Measurements from ENCODE around the gene TMEM18. TPM values are rescaled to one million over a fixed set of nuclear protein-coding genes. Genes with fewer than 3 reads are reported as not detected.

TMEM18 gene
- total RNA-seq, 2 donors from 2014 or later = 16.4 to 19.6 TPM

DNA sequence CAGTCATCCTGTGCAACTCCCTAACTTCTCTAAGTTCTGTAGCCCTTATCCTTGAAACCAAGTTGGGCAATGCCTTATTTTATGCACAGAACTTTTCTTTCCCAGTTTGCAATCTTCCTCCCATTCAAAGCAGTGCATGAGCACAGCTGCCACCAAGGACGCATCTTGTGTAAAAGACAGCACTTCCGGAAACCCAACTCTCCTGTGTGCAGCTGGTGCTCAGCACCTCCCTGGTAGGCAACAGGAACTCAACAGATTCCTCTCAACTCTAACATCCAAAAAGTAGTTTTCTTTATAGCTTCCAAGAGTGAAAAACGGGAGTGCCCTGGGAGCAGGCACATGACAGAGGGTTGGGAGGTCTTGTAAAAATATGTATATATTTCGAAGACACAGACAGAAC lies 2.2 kb downstream of the TMEM18 start:
- TF ChIP-seq CTCF (IDR thresholded peaks at IDR 0.05) = no peak
- Histone ChIP-seq H3K9ac (ENCODE audit: low read depth in 2 of 2, low read length in 2 of 2) (no peak overlapping the region), H3K4me1 (no peaks in the 10 kb centered on the region), H3K27ac (no peak overlapping the region), H3K9me3 (no peaks in the 10 kb centered on the region), H3K36me3 (no peaks in the 10 kb centered on the region), H3K4me3 (no peak overlapping the region), H3K27me3 (no peaks in the 10 kb centered on the region)
- DNase-seq = no peak
- intact Hi-C loops (cut with DNase I) = no loop called here

GRCh38 chr2:674321-674985 lies 2.8 kb downstream of the TMEM18 start:
- H3K9me3 ChIP-seq = no peaks in the 10 kb centered on the region
- DNase-seq = no peak
- H3K4me3 ChIP-seq = no peak overlapping the region
- H3K4me1 ChIP-seq = no peaks in the 10 kb centered on the region
- H3K27ac ChIP-seq = no peak overlapping the region
- no peak overlapping the region for H3K9ac ChIP-seq (ENCODE audit: low read depth in 2 of 2, low read length in 2 of 2)
- no peak for TF ChIP-seq CTCF (IDR thresholded peaks at IDR 0.05)
- H3K27me3 ChIP-seq = no peaks in the 10 kb centered on the region
- H3K36me3 ChIP-seq = peaks cover under 1% of the 10 kb centered on the region
- intact Hi-C loops (cut with DNase I) = no loop called here

DNA sequence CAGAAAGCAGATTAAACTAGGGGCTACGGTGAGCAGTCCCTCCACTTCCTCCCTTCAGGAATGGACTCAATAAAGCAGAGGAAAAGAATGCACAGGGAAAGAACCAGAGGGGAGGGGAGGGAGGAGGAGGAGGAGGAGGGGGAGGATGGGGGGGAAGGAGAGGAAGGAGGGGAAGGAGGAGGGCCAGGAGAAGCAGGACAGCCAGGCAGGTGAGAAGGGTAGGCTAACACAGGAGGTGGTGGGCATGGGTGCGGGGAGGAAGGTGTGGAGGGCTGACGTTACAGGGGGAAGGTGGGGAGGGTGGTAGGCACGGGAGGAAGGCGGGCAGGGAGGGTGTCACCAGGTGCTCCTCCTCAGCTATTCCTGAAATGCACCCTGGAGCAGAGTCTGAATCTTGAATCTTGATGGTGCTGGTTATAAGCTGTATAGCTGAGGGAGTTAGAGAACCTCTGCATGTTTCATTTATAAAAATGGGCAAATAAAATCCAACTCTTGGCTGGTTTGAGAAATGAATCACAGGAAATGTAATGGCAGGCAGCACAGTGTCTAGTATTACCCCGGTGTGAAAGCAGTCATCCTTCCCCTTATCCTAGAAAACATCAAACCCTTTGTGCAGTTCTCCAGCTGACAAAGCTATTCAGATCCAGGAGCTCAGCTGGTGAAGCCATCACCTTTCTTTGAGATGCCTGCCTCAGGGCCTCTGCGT lies 3.4 kb downstream of the TMEM18 start:
- Histone ChIP-seq H3K9ac (ENCODE audit: low read depth in 2 of 2, low read length in 2 of 2) (no peak overlapping the region), H3K27ac (no peak overlapping the region), H3K36me3 (peaks cover 7% of the 10 kb centered on the region), H3K4me3 (no peak overlapping the region), H3K4me1 (no peaks in the 10 kb centered on the region), H3K9me3 (no peaks in the 10 kb centered on the region), H3K27me3 (no peaks in the 10 kb centered on the region)
- intact Hi-C loops (cut with DNase I) = no loop called here
- DNase-seq = no peak
- no peak for TF ChIP-seq CTCF (IDR thresholded peaks at IDR 0.05)

DNA sequence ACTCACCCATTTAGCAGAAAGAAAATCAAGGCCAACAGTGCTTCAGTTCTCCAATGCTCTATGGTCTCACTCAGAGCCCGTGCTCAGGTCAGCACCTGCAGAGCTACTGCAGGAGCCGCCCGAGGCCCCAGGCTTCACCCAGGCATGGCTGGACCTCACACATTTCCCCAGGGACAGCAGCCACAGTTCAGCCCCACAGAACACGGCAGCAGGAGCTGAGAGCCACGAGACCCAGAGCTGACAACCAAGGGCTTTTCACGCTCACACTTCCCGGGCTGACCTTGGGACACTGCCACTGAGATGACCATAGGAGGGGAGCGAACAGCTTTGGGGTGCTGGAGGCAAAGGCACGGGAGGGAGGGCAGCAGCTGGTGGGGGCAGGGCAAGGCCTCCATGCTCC lies 4.2 kb downstream of the TMEM18 start:
- no peak overlapping the region for H3K27ac ChIP-seq

GRCh38 chr2:672606-672905 lies 4.7 kb downstream of the TMEM18 start:
- Histone ChIP-seq H3K4me3 (no peak overlapping the region), H3K27me3 (no peaks in the 10 kb centered on the region), H3K9ac (ENCODE audit: low read depth in 2 of 2, low read length in 2 of 2) (no peak overlapping the region), H3K27ac (no peak overlapping the region), H3K36me3 (peaks cover 9% of the 10 kb centered on the region), H3K4me1 (no peaks in the 10 kb centered on the region), H3K9me3 (no peaks in the 10 kb centered on the region)
- no peak for TF ChIP-seq CTCF (IDR thresholded peaks at IDR 0.05)
- intact Hi-C loops (cut with DNase I) = no loop called here
- no peak for DNase-seq

More for the DNA sequence above, 4.2 kb downstream of the TMEM18 start:
- H3K27me3 ChIP-seq = no peaks in the 10 kb centered on the region
- no peak overlapping the region for H3K4me3 ChIP-seq
- H3K9me3 ChIP-seq = no peaks in the 10 kb centered on the region
- no peaks in the 10 kb centered on the region for H3K4me1 ChIP-seq
- intact Hi-C loops (cut with DNase I) = no loop called here
- H3K9ac ChIP-seq (ENCODE audit: low read depth in 2 of 2, low read length in 2 of 2) = no peak overlapping the region
- peaks cover 9% of the 10 kb centered on the region for H3K36me3 ChIP-seq
- no peak for TF ChIP-seq CTCF (IDR thresholded peaks at IDR 0.05)
- DNase-seq = no peak

All from colonic mucosa (tissue), 4 donors.